ENCODE data around the gene CD52. TPM values are rescaled to one million over a fixed set of nuclear protein-coding genes. Genes with fewer than 3 reads are reported as not detected.

Gene CD52
- total RNA-seq, 4 donors from 2014 or later = 7.8 TPM; not detected in 3

- Histone ChIP-seq H3K4me1 (peaks cover 0 to 3% of the 10 kb centered on the region in 2 donors), H3K27me3 (no peaks in the 10 kb centered on the region), H3K27ac (no peak overlapping the region), H3K36me3 (no peaks in the 10 kb centered on the region), H3K4me3 (no peak overlapping the region), H3K9me3 (no peaks in the 10 kb centered on the region)
- DNase-seq = no peak
- intact Hi-C loops (cut with DNase I; ENCODE audit: low total_unique reads) = no loop called here
- TF ChIP-seq POLR2A (IDR thresholded peaks at IDR 0.05) = no peak
- no peak for TF ChIP-seq CTCF (IDR thresholded peaks at IDR 0.05)
These were observed 29.9 kb upstream of the CD52 start for GRCh38 chr1:26287811-26288210.

GRCh38 chr1:26288311-26288941, 29.3 kb upstream of the CD52 start:
- no peak for DNase-seq
- H3K27ac ChIP-seq = no peak overlapping the region
- no peak overlapping the region for H3K4me3 ChIP-seq
- no peaks in the 10 kb centered on the region for H3K27me3 ChIP-seq
- H3K9me3 ChIP-seq = no peaks in the 10 kb centered on the region
- TF ChIP-seq POLR2A (IDR thresholded peaks at IDR 0.05) (no peak), CTCF (IDR thresholded peaks at IDR 0.05) (no peak)
- intact Hi-C loops (cut with DNase I; ENCODE audit: low total_unique reads) = no loop called here
- no peaks in the 10 kb centered on the region for H3K36me3 ChIP-seq
- H3K4me1 ChIP-seq = peaks cover 0 to 3% of the 10 kb centered on the region in 2 donors

- H3K9me3 ChIP-seq = no peaks in the 10 kb centered on the region
- H3K4me3 ChIP-seq = no peak overlapping the region
- intact Hi-C loops (cut with DNase I; ENCODE audit: low total_unique reads) = no loop called here
- no peak for TF ChIP-seq CTCF (IDR thresholded peaks at IDR 0.05)
- no peak for TF ChIP-seq POLR2A (IDR thresholded peaks at IDR 0.05)
- no peak for DNase-seq
- H3K36me3 ChIP-seq = no peaks in the 10 kb centered on the region
- peaks cover 0 to 2% of the 10 kb centered on the region in 2 donors for H3K4me1 ChIP-seq
- H3K27ac ChIP-seq = no peak overlapping the region
- no peaks in the 10 kb centered on the region for H3K27me3 ChIP-seq
These were observed 28.3 kb upstream of the CD52 start for GRCh38 chr1:26289158-26290059.

- no peak overlapping the region for H3K27ac ChIP-seq
- TF ChIP-seq CTCF (IDR thresholded peaks at IDR 0.05) (no peak), POLR2A (IDR thresholded peaks at IDR 0.05) (no peak)
- no peaks in the 10 kb centered on the region for H3K27me3 ChIP-seq
- no peaks in the 10 kb centered on the region for H3K4me1 ChIP-seq
- no peak for DNase-seq
- H3K4me3 ChIP-seq = no peak overlapping the region
- no peaks in the 10 kb centered on the region for H3K36me3 ChIP-seq
- H3K9me3 ChIP-seq = no peaks in the 10 kb centered on the region
- intact Hi-C loops (cut with DNase I; ENCODE audit: low total_unique reads) = no loop called here
These were observed 27.5 kb upstream of the CD52 start for GRCh38 chr1:26290122-26290881.

Data from uterus (tissue), 4 donors.